DND-41 (cell line): ENCODE measurements around the gene NUAK2.

ENCODE experiments used
- ATAC-seq: fragments of 200-7000 bp; cut with Tn5 transposase; 3 replicates; pipeline ENCODE4 v1.9.1; 2021; ENCODE audit warnings: low read depth; ENCODE audit not compliant: insufficient read depth
- DNase-seq: peaks from one replicate; pipeline ENCODE4 v3.0.0-alpha.2; 2020
- H2AFZ ChIP-seq: 2 replicates; pipeline ENCODE4 v1.6.0; 2012; ENCODE audit warnings: low read depth, low read length
- H3K27ac ChIP-seq: 2 replicates; pipeline ENCODE4 v1.5.1; 2012; ENCODE audit warnings: low read length, inconsistent platforms
- H3K27me3 ChIP-seq: fragments of 200-600 bp; sonication (generic); 2 replicates; pipeline ENCODE4 v1.6.0; 2012; ENCODE audit warnings: low read length, mild to moderate bottlenecking, inconsistent platforms; ENCODE audit not compliant: insufficient read depth, poor library complexity
- H3K36me3 ChIP-seq: 2 replicates; pipeline ENCODE4 v1.5.1; 2012; ENCODE audit warnings: low read length, inconsistent platforms; ENCODE audit not compliant: insufficient read depth
- H3K4me1 ChIP-seq: 2 replicates; pipeline ENCODE4 v1.5.1; 2012; ENCODE audit warnings: mild to moderate bottlenecking, low read length; ENCODE audit not compliant: insufficient read depth
- H3K4me2 ChIP-seq: 2 replicates; pipeline ENCODE4 v1.6.0; 2012; ENCODE audit warnings: mild to moderate bottlenecking, moderate library complexity, low read length, inconsistent platforms; ENCODE audit not compliant: insufficient read depth
- H3K4me3 ChIP-seq, 2 experiments: fragments of 200-600 bp in 1 of 2; shearing (Covaris generic) in 1 of 2; 2 replicates each; pipeline ENCODE4 v1.5.1; 2012 to 2016; ENCODE audit warnings: inconsistent platforms in 2 of 2, low read length in 2 of 2, mild to moderate bottlenecking in 2 of 2, low read depth in 1 of 2, moderate library complexity in 1 of 2
- H3K79me2 ChIP-seq: 2 replicates; pipeline ENCODE4 v1.6.0; 2012; ENCODE audit warnings: low read length, inconsistent platforms; ENCODE audit not compliant: insufficient read depth
- H3K9ac ChIP-seq: 2 replicates; pipeline ENCODE4 v1.6.0; 2012; ENCODE audit warnings: low read depth, mild to moderate bottlenecking, inconsistent platforms, low read length, moderate library complexity
- H3K9me3 ChIP-seq: 2 replicates; pipeline ENCODE4 v1.5.1; 2012; ENCODE audit warnings: low read length, moderate library complexity, mild to moderate bottlenecking, inconsistent platforms; ENCODE audit not compliant: insufficient read depth, severe bottlenecking
- H4K20me1 ChIP-seq: 2 replicates; pipeline ENCODE4 v1.6.0; 2012; ENCODE audit warnings: low read length; ENCODE audit not compliant: insufficient read depth
- EZH2 ChIP-seq: IDR thresholded peaks from 3 replicates; pipeline ENCODE4 v1.6.1; 2012; ENCODE audit warnings: borderline replicate concordance, low read depth, mild to moderate bottlenecking, moderate library complexity, low read length, inconsistent platforms; ENCODE audit not compliant: severe bottlenecking
- TF ChIP-seq, protein P1 (sequence below): IDR thresholded peaks from 2 replicates; pipeline ENCODE4 v1.5.1; 2012; ENCODE audit warnings: borderline replicate concordance, low read length, moderate library complexity, mild to moderate bottlenecking; ENCODE audit not compliant: poor library complexity, severe bottlenecking; ENCODE audit errors: extremely low read depth

Gene NUAK2

DNA sequence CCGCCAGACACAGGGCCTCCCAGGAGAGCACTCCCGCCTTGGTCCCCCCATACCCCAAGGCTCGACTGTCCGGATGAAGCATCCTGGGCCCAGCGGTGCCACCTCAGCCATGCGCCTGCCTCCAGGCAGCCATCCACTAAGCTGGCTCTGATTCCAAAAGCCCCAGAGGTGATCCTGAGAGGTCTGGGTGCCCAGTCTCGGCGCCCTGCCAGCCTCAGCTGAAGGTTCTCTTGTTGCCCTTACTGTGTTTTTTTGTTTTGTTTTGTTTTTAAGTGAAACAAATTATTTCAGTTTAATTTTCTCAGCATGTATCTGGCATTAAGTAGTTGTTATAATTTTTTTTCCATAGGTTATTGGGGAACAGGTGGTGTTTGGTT, 44.9 kb downstream of the NUAK2 start:
- H3K27me3 ChIP-seq, result peaks cover 4% of the 10 kb centered on the region
- H3K9ac ChIP-seq, result no peak overlapping the region
- H3K4me3 ChIP-seq, result no peak overlapping the region
- no peak for DNase-seq
- H3K4me2 ChIP-seq, result no peak overlapping the region
- H3K4me1 ChIP-seq, result no peaks in the 10 kb centered on the region
- H3K79me2 ChIP-seq, result no peaks in the 10 kb centered on the region
- no peaks in the 10 kb centered on the region for H3K9me3 ChIP-seq
- H2AFZ ChIP-seq, result no peak overlapping the region
- no peak for ATAC-seq
- peaks cover 24% of the 10 kb centered on the region for H4K20me1 ChIP-seq
- no peak overlapping the region for H3K27ac ChIP-seq
- H3K36me3 ChIP-seq, result no peaks in the 10 kb centered on the region
- no peak for TF ChIP-seq EZH2
- TF ChIP-seq, protein P1, sequence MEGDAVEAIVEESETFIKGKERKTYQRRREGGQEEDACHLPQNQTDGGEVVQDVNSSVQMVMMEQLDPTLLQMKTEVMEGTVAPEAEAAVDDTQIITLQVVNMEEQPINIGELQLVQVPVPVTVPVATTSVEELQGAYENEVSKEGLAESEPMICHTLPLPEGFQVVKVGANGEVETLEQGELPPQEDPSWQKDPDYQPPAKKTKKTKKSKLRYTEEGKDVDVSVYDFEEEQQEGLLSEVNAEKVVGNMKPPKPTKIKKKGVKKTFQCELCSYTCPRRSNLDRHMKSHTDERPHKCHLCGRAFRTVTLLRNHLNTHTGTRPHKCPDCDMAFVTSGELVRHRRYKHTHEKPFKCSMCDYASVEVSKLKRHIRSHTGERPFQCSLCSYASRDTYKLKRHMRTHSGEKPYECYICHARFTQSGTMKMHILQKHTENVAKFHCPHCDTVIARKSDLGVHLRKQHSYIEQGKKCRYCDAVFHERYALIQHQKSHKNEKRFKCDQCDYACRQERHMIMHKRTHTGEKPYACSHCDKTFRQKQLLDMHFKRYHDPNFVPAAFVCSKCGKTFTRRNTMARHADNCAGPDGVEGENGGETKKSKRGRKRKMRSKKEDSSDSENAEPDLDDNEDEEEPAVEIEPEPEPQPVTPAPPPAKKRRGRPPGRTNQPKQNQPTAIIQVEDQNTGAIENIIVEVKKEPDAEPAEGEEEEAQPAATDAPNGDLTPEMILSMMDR, result no peak

DNA sequence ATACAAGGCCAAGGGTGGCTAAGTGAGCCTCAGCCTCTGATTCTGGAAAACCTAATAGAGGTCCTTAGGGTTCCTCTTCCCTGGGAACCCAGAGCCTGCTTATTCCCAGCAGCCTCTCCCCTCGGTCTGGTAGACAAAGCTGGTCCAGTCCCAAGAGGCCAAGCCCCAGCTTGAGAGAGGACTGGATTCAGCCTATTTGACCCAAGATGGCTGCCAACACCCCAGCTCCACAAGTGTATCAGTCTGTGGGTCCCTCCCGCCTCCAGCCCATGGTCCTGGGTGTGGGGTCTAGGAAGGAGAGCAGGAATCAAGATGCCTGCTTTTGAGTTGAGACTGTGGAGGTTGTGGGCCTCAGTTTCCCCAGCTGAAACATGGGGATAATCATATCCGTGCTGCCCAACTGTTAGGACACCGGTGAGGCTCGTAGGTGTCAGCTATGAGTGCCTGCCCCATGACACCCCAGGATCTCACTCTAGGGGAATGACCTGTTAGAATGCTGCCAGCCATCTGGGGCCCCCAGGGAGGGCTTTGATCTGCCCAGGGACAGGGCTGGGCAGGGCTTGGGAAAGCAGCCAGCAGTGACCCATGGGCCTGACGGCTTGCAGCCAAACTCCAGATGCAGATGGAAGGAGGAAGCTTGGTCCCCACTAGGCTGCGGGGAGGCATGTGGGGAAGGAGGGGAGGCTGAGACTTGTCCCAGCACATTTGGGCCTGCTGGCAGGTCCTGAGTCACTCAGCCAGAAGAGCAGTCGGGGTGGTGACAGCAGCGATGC, 45.4 kb downstream of the NUAK2 start:
- DNase-seq (no peak), ATAC-seq (no peak)
- Histone ChIP-seq H4K20me1 (peaks cover 24% of the 10 kb centered on the region), H3K79me2 (no peaks in the 10 kb centered on the region), H2AFZ (no peak overlapping the region), H3K27me3 (peaks cover 4% of the 10 kb centered on the region), H3K9ac (no peak overlapping the region), H3K4me2 (no peak overlapping the region), H3K4me3 (no peak overlapping the region), H3K4me1 (no peaks in the 10 kb centered on the region), H3K27ac (no peak overlapping the region), H3K36me3 (no peaks in the 10 kb centered on the region), H3K9me3 (no peaks in the 10 kb centered on the region)
- TF ChIP-seq EZH2, result no peak
- TF ChIP-seq, protein P1, result no peak

DNA sequence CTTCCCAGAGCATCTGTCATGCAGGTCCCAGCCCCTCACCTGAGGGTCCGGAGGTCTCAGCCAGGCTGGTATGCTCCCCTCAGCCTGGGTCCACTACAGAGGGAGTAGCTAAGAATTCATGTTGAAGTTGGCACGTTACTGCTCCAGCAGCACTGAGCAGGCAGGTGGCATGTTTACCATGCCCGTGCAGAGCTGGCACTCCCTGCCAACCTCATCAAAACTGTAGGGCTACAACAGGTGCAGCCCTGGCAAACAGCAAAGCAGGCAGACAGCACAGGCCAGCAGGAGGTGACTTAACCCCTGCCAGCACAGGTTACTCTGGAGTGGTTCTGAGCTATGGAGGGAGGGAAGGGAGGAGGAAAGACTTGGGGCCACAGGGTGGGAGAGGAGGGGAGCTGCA, 46.4 kb downstream of the NUAK2 start:
- DNase-seq (no peak), ATAC-seq (no peak)
- peaks cover 4% of the 10 kb centered on the region for H3K27me3 ChIP-seq
- no peaks in the 10 kb centered on the region for H3K4me1 ChIP-seq
- no peak overlapping the region for H3K4me3 ChIP-seq
- no peaks in the 10 kb centered on the region for H3K36me3 ChIP-seq
- no peaks in the 10 kb centered on the region for H3K9me3 ChIP-seq
- H4K20me1 ChIP-seq, result peaks cover 21% of the 10 kb centered on the region
- no peak for TF ChIP-seq EZH2
- TF ChIP-seq, protein P1, result no peak
- no peaks in the 10 kb centered on the region for H3K79me2 ChIP-seq
- H3K27ac ChIP-seq, result no peak overlapping the region
- no peak overlapping the region for H3K4me2 ChIP-seq
- H2AFZ ChIP-seq, result no peak overlapping the region
- H3K9ac ChIP-seq, result no peak overlapping the region
